ENCODE data around the gene TNC.

- TF ChIP-seq CTCF (IDR thresholded peaks at IDR 0.05): no peak
- no peak for TF ChIP-seq POLR2A (IDR thresholded peaks at IDR 0.05)
These were observed 17.0 kb upstream of the TNC start for GRCh38 chr9:115134941-115135340.

Data from right lobe of liver (tissue), 4 donors.